AG04449 (cell line): ENCODE measurements around the gene GRAP.

Source experiments
- CTCF ChIA-PET: fragments of 350-600 bp; formaldehyde crosslinking; extraction: SDS; loops from one replicate; lab custom pipeline; 2021; ENCODE audit warnings: antibody characterized with exemption; lab: Yijun Ruan, JAX
- POLR2A ChIA-PET: fragments of 400-600, 350-600 bp; formaldehyde crosslinking; extraction: SDS; loops from one replicate; lab custom pipeline; 2020; ENCODE audit warnings: antibody characterized with exemption, inconsistent platforms; lab: Yijun Ruan, JAX
- DNase-seq: peaks from one replicate; pipeline ENCODE4 v3.0.0-alpha.2; 2010; ENCODE audit warnings: low read depth, low spot score
- H3K4me3 ChIP-seq: 2 replicates; pipeline ENCODE4 v1.5.1; 2011; ENCODE audit warnings: low read depth, mild to moderate bottlenecking, control low read depth, low read length
- CTCF ChIP-seq: IDR thresholded peaks from one replicate; pipeline ENCODE4 v1.5.1; 2011; ENCODE audit warnings: mild to moderate bottlenecking, moderate library complexity, low read length, control low read depth, inconsistent platforms; ENCODE audit not compliant: insufficient read depth; ENCODE audit errors: missing control alignments

The GRAP gene

GRCh38 chr17:19015428-19015827, 31.3 kb downstream of the GRAP start:
- H3K4me3 ChIP-seq = no peak overlapping the region
- POLR2A ChIA-PET = no interaction called here
- CTCF ChIA-PET = no interaction called here
- no peak for DNase-seq
- no peak for TF ChIP-seq CTCF

GRCh38 chr17:19014628-19015215, 32.0 kb downstream of the GRAP start:
- ChIA-PET CTCF (no interaction called here), POLR2A (no interaction called here)
- DNase-seq = no peak
- H3K4me3 ChIP-seq = no peak overlapping the region
- TF ChIP-seq CTCF = no peak

GRCh38 chr17:19013806-19014627, 32.7 kb downstream of the GRAP start:
- no peak for TF ChIP-seq CTCF
- CTCF ChIA-PET = no interaction called here

GRCh38 chr17:19013226-19013625, 33.5 kb downstream of the GRAP start:
- TF ChIP-seq CTCF = no peak
- ChIA-PET CTCF (no interaction called here), POLR2A (no interaction called here)
- H3K4me3 ChIP-seq = no peak overlapping the region
- no peak for DNase-seq

More at GRCh38 chr17:19013806-19014627, 32.7 kb downstream of the GRAP start:
- no peak overlapping the region for H3K4me3 ChIP-seq
- POLR2A ChIA-PET = no interaction called here
- DNase-seq = no peak

- POLR2A ChIA-PET = no interaction called here
- TF ChIP-seq CTCF = no peak
- no peak overlapping the region for H3K4me3 ChIP-seq
- CTCF ChIA-PET = interaction anchor here (1.2 kb wide), 1 partner anchor 51 kb away, joined by 4 read pairs; no protein-coding TSS in a partner anchor
- DNase-seq = no peak
These were observed 34.3 kb downstream of the GRAP start for GRCh38 chr17:19012171-19013080.

- ChIA-PET CTCF (interaction anchor here (1.2 kb wide), 1 partner anchor 50 kb away, joined by 4 read pairs; no protein-coding TSS in a partner anchor), POLR2A (no interaction called here)
- H3K4me3 ChIP-seq = no peak overlapping the region
- no peak for DNase-seq
- TF ChIP-seq CTCF = no peak
These were observed 35.2 kb downstream of the GRAP start for GRCh38 chr17:19011581-19011980.
